ENCODE results near the gene LMAN2L.

Gene LMAN2L

DNA sequence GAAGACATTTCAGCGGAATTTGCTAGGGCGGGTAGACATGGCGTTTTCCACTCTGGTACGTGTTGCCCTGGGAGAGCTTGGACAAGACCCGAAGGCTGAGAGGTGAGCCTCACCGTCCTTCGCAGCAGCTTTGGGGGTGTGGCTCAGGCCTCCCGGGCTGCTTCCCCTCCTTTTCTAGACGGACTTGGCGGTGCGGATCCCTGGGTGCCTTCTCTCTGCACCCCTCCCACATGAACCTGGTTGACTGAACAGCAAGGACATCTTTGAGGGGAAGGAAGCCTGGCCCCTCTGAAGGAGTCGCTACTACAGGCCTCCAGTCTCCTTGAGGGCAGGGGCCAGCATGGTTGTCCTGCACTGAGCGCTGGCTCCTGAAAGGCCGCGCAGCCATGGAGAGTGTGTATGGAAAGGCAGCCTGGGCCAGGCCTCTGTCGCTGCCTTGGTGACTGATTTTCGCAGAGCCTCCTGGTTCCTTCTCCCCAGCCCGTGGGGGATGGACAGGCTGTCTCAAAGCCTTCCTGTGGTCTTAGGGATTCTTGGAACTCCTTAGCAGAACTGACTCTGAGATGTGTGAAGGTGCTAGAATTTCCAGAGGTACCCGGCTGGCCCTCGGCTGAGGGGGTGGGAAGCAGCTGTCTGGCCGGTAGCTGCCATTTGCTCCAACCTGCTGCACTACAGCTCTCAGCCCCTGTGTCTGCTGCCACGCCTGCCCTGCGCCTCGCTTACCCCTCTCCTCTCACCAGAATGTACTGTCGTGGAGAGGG, 30.8 kb upstream of the LMAN2L start:
- H3K4me2 ChIP-seq (ENCODE audit: low read length) = no peak overlapping the region
- peaks cover 8% of the 10 kb centered on the region; the same call in 1 of the 2 replicates for H3F3A ChIP-seq (ENCODE audit: control insufficient read depth, insufficient read depth)
- no peak for TF ChIP-seq EZH2phosphoT487 (IDR thresholded peaks at IDR 0.05; ENCODE audit: borderline replicate concordance, low read length)
- no peaks in the 10 kb centered on the region for H3K36me3 ChIP-seq (ENCODE audit: control insufficient read depth, low read length)
- no peaks in the 10 kb centered on the region for H3K9me3 ChIP-seq (ENCODE audit: control insufficient read depth, insufficient read depth, low read length)
- peaks cover 24% of the 10 kb centered on the region for H3K79me2 ChIP-seq (ENCODE audit: control insufficient read depth, low read length)
- H3K27me3 ChIP-seq (ENCODE audit: control insufficient read depth, low read length) = no peaks in the 10 kb centered on the region
- no peak overlapping the region for H3K27ac ChIP-seq (ENCODE audit: low read depth, low read length)
- no peak overlapping the region for H3K4me3 ChIP-seq (ENCODE audit: low read length)
- H3K9me2 ChIP-seq (replicated peaks; ENCODE audit: control insufficient read depth, low read length) = no peaks in the 10 kb centered on the region
- H4K20me1 ChIP-seq (ENCODE audit: control insufficient read depth, insufficient read depth, low read depth, low read length) = no peaks in the 10 kb centered on the region
- peaks cover 59% of the 10 kb centered on the region for H3K4me1 ChIP-seq (ENCODE audit: control insufficient read depth, low read length)

DNA sequence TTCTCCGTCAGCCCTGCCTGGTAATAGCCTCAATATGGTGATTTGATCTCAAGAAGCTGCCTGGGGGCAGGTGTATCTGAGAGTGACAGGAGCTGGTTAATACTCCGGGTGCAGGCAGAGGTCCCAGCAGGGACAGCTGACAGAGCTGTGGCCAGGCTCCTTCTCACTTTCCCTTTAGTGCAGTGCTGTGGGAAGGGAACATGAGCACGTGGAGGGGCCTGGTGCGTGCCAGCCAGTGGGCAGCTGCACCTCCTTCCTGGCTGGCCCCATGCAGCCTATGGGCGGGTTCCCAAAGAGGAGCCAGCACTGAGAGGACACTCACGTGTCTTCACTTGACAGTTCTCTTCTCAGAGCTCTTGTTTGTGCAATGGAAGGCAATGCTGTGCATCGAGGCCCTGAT, 29.9 kb upstream of the LMAN2L start:
- H3K36me3 ChIP-seq (ENCODE audit: control insufficient read depth, low read length) = no peaks in the 10 kb centered on the region
- H3K4me3 ChIP-seq (ENCODE audit: low read length) = no peak overlapping the region
- no peaks in the 10 kb centered on the region for H4K20me1 ChIP-seq (ENCODE audit: control insufficient read depth, insufficient read depth, low read depth, low read length)
- peaks cover 8% of the 10 kb centered on the region; the same call in 1 of the 2 replicates for H3F3A ChIP-seq (ENCODE audit: control insufficient read depth, insufficient read depth)
- H3K9me2 ChIP-seq (replicated peaks; ENCODE audit: control insufficient read depth, low read length) = no peaks in the 10 kb centered on the region
- H3K9me3 ChIP-seq (ENCODE audit: control insufficient read depth, insufficient read depth, low read length) = no peaks in the 10 kb centered on the region
- peaks cover 53% of the 10 kb centered on the region for H3K4me1 ChIP-seq (ENCODE audit: control insufficient read depth, low read length)
- H3K4me2 ChIP-seq (ENCODE audit: low read length) = no peak overlapping the region
- TF ChIP-seq, protein P1, sequence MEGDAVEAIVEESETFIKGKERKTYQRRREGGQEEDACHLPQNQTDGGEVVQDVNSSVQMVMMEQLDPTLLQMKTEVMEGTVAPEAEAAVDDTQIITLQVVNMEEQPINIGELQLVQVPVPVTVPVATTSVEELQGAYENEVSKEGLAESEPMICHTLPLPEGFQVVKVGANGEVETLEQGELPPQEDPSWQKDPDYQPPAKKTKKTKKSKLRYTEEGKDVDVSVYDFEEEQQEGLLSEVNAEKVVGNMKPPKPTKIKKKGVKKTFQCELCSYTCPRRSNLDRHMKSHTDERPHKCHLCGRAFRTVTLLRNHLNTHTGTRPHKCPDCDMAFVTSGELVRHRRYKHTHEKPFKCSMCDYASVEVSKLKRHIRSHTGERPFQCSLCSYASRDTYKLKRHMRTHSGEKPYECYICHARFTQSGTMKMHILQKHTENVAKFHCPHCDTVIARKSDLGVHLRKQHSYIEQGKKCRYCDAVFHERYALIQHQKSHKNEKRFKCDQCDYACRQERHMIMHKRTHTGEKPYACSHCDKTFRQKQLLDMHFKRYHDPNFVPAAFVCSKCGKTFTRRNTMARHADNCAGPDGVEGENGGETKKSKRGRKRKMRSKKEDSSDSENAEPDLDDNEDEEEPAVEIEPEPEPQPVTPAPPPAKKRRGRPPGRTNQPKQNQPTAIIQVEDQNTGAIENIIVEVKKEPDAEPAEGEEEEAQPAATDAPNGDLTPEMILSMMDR (IDR thresholded peaks at IDR 0.05; ENCODE audit: low read depth, low read length, poor library complexity, severe bottlenecking) = no peak
- TF ChIP-seq EZH2phosphoT487 (IDR thresholded peaks at IDR 0.05; ENCODE audit: borderline replicate concordance, low read length) = no peak
- H3K27ac ChIP-seq (ENCODE audit: low read depth, low read length) = no peak overlapping the region
- H3K27me3 ChIP-seq (ENCODE audit: control insufficient read depth, low read length) = no peaks in the 10 kb centered on the region
- H3K79me2 ChIP-seq (ENCODE audit: control insufficient read depth, low read length) = peaks cover 23% of the 10 kb centered on the region

DNA sequence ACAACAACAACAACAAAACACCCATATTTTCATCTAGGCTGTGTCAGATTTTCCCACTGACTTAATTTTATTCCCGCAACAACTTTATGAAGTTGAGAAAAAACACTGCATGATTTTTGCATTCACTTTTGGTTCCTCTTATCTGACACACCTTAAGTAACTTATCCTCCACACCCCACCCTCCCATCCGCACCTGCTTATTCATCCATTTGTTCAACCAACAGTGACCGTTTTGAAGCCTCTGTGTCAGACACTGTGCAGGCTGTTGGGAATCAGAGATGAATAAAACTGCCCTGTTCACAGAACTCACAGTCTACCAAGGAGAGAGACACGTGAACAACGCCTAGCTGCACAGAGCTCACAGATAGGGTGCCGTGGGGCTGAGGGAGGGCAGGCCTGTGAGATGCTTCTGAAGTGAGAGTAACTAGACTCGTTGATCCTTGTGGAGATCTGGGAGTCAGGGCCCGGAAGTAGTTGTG, 28.3 kb upstream of the LMAN2L start:
- Histone ChIP-seq H3K79me2 (ENCODE audit: control insufficient read depth, low read length) (peaks cover 38% of the 10 kb centered on the region), H4K20me1 (ENCODE audit: control insufficient read depth, insufficient read depth, low read depth, low read length) (no peaks in the 10 kb centered on the region), H3K4me1 (ENCODE audit: control insufficient read depth, low read length) (peaks cover 53% of the 10 kb centered on the region), H3K9me3 (ENCODE audit: control insufficient read depth, insufficient read depth, low read length) (no peaks in the 10 kb centered on the region), H3K27me3 (ENCODE audit: control insufficient read depth, low read length) (no peaks in the 10 kb centered on the region), H3K36me3 (ENCODE audit: control insufficient read depth, low read length) (no peaks in the 10 kb centered on the region), H3K4me2 (ENCODE audit: low read length) (peak overlapping the region; percentile 89), H3K27ac (ENCODE audit: low read depth, low read length) (peak overlapping the region; percentile 62), H3F3A (ENCODE audit: control insufficient read depth, insufficient read depth) (peaks cover 5% of the 10 kb centered on the region; the same call in 1 of the 2 replicates), H3K9me2 (replicated peaks; ENCODE audit: control insufficient read depth, low read length) (no peaks in the 10 kb centered on the region), H3K4me3 (ENCODE audit: low read length) (peak overlapping the region; percentile 59)
- no peak for TF ChIP-seq EZH2phosphoT487 (IDR thresholded peaks at IDR 0.05; ENCODE audit: borderline replicate concordance, low read length)

DNA sequence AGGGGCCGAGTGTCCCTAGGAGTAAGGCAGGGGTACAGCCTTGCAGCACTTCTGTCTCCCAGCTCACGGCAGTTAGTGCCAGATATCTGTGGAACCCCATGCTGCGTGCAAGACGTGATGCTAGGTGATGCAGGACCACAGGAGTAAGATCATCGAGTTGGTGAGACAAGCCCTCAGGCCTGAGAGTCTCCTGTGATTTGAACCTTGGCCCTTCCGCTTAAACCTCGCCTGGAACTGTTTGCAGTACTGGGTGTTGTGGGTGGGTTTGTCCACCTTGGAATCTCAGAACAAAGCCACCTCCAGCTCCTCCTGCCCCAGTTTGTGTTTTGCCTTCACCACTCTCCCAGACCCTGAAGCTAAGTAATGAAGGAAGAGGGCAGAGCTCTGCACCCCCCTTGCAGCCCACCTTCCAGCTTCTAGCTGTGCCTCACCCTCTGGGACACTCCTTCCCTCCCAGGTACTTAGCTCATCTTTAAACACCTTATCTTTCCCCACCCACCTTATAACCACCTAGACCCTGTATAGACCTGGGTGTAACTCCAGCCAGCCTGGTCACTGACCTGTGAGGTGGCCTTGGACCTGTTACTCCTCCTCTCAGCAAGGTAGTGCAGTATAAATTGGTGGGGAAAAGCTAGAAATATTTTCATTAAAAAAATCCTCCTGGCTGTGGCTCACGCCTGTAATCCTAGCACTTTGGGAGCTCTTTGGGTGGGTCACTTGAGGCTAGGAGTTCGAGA, 27.4 kb upstream of the LMAN2L start:
- Histone ChIP-seq H3K79me2 (ENCODE audit: control insufficient read depth, low read length) (peaks cover 46% of the 10 kb centered on the region), H3F3A (ENCODE audit: control insufficient read depth, insufficient read depth) (peaks cover 2% of the 10 kb centered on the region; the same call in 1 of the 2 replicates), H3K9me2 (replicated peaks; ENCODE audit: control insufficient read depth, low read length) (no peaks in the 10 kb centered on the region), H3K4me3 (ENCODE audit: low read length) (peak overlapping the region; percentile 59), H4K20me1 (ENCODE audit: control insufficient read depth, insufficient read depth, low read depth, low read length) (no peaks in the 10 kb centered on the region), H3K36me3 (ENCODE audit: control insufficient read depth, low read length) (no peaks in the 10 kb centered on the region), H3K9me3 (ENCODE audit: control insufficient read depth, insufficient read depth, low read length) (no peaks in the 10 kb centered on the region), H3K27ac (ENCODE audit: low read depth, low read length) (peak overlapping the region; percentile 62), H3K4me2 (ENCODE audit: low read length) (peak overlapping the region; percentile 89), H3K27me3 (ENCODE audit: control insufficient read depth, low read length) (no peaks in the 10 kb centered on the region), H3K4me1 (ENCODE audit: control insufficient read depth, low read length) (peaks cover 54% of the 10 kb centered on the region)
- TF ChIP-seq, protein P1 (IDR thresholded peaks at IDR 0.05; ENCODE audit: low read depth, low read length, poor library complexity, severe bottlenecking) = no peak
- TF ChIP-seq EZH2phosphoT487 (IDR thresholded peaks at IDR 0.05; ENCODE audit: borderline replicate concordance, low read length) = no peak

Measured in DOHH2 (cell line).